Stomach (tissue), 4 donors: ENCODE data around the gene HOXD10.

Experiments used
- CTCF ChIP-seq, 7 experiments: fragments of 450-650 bp in 4 of 7; fragments of 200-600 bp in 3 of 7; sonication (generic) in 3 of 7; IDR thresholded peaks; one replicate each; pipeline ENCODE4 v1.5.1; 2016 to 2019; ENCODE audit warnings: antibody characterized with exemption in 7 of 7, control low read depth in 2 of 7, mild to moderate bottlenecking in 1 of 7
- EP300 ChIP-seq: sonication (generic); formaldehyde crosslinking; IDR thresholded peaks from one replicate; pipeline ENCODE4 v1.6.1; 2017; ENCODE audit warnings: antibody characterized with exemption
- POLR2A ChIP-seq, 4 donors: fragments of 450-650 bp; IDR thresholded peaks; one replicate each; pipeline ENCODE4 v1.6.1; 2016; ENCODE audit warnings: antibody characterized with exemption in 4 of 4, control low read depth in 2 of 4, mild to moderate bottlenecking in 1 of 4, moderate library complexity in 1 of 4
- POLR2AphosphoS5 ChIP-seq, 3 donors: sonication (generic); formaldehyde crosslinking; IDR thresholded peaks; one replicate each; pipeline ENCODE4 v1.6.1; 2016; ENCODE audit warnings: antibody characterized with exemption in 3 of 3

GRCh38 chr2:176084611-176085119 is 31.9 kb upstream of the HOXD10 start:
- TF ChIP-seq CTCF (IDR thresholded peaks at IDR 0.05) (no peak), POLR2A (IDR thresholded peaks at IDR 0.05) (no peak), POLR2AphosphoS5 (IDR thresholded peaks at IDR 0.05) (no peak), EP300 (no peak)
